ENCODE results near the gene ADAR.

The ADAR gene

DNA sequence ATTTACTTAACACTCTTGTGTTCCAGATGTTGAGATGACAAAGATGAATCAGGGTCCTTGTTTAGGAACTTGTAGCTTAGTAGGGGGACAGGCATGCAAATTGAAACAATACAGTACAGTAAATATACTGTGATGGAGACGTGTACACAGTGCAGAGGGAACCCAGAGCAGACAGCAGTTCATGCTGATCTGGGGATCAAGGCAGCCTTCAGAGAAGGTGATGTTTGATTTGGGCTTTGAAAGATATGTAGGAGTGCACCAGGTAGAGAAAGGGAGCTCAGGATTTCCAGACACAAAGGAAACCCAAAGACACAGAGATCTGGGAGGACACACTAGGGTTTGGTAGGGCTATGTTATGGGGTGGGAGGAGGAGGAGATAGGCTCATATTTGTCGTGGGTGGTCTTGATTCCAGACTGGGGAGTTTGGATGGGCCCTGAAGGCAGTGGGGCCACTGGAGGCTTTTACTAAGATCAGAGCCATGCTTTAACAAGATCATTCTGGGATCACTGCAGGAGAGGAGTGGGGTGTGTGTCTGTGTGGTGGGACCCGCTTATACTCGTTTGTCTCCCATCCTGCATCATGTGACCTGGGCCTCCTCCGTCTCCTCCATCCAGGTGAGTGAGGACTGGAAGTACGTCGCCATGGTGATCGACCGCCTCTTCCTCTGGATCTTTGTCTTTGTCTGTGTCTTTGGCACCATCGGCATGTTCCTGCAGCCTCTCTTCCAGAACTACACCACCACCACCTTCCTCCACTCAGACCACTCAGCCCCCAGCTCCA is 32.6 kb downstream of the ADAR start:
- DNase-seq (ENCODE audit: low read depth), result no peak
- no peak overlapping the region for H3K4me3 ChIP-seq (ENCODE audit: low read length)
- no peak for TF ChIP-seq CTCF (conservative IDR thresholded peaks at IDR 0.05; ENCODE audit: low read length)

GRCh38 chr1:154574716-154575115 is 33.3 kb downstream of the ADAR start:
- peak; percentile 25 for DNase-seq (ENCODE audit: low read depth)
- no peak for TF ChIP-seq CTCF (conservative IDR thresholded peaks at IDR 0.05; ENCODE audit: low read length)
- H3K4me3 ChIP-seq (ENCODE audit: low read length), result no peak overlapping the region

- TF ChIP-seq CTCF (conservative IDR thresholded peaks at IDR 0.05; ENCODE audit: low read length), result no peak
- H3K4me3 ChIP-seq (ENCODE audit: low read length), result no peak overlapping the region
- DNase-seq (ENCODE audit: low read depth), result no peak
Measured at GRCh38 chr1:154573168-154573510, 34.8 kb downstream of the ADAR start.

- no peak for DNase-seq (ENCODE audit: low read depth)
- TF ChIP-seq CTCF (conservative IDR thresholded peaks at IDR 0.05; ENCODE audit: low read length), result no peak
- no peak overlapping the region for H3K4me3 ChIP-seq (ENCODE audit: low read length)
Measured at GRCh38 chr1:154572468-154573167, 35.4 kb downstream of the ADAR start.

- no peak for DNase-seq (ENCODE audit: low read depth)
- no peak overlapping the region for H3K4me3 ChIP-seq (ENCODE audit: low read length)
- no peak for TF ChIP-seq CTCF (conservative IDR thresholded peaks at IDR 0.05; ENCODE audit: low read length)
Measured at GRCh38 chr1:154571964-154572288, 36.1 kb downstream of the ADAR start.

- TF ChIP-seq CTCF (conservative IDR thresholded peaks at IDR 0.05; ENCODE audit: low read length), result no peak
- no peak for DNase-seq (ENCODE audit: low read depth)
- H3K4me3 ChIP-seq (ENCODE audit: low read length), result no peak overlapping the region
Measured at GRCh38 chr1:154571244-154571963, 36.6 kb downstream of the ADAR start.
